ENCODE measurements around the gene TEX13B.
"Not testable (repeated sequence)": the region's sequence is repeated elsewhere in the genome, so short reads cannot be mapped to it uniquely, and the experiment has no call there.

TEX13B gene

GRCh38 chrX:108000751-108001150 is 18.6 kb upstream of the TEX13B start:
- no peak for TF ChIP-seq POLR2AphosphoS5 (IDR thresholded peaks at IDR 0.05; ENCODE audit: low read depth, low read length)
- no peak for TF ChIP-seq TAF1 (IDR thresholded peaks at IDR 0.05; ENCODE audit: borderline replicate concordance, low read depth, low read length)
- no peak for TF ChIP-seq POLR2A (IDR thresholded peaks at IDR 0.05; ENCODE audit: low read depth, low read length)
- DNase-seq (ENCODE audit: insufficient read length) (no peak), FAIRE-seq (no peak)

GRCh38 chrX:107996124-107996523 is 14.0 kb upstream of the TEX13B start:
- no peak for FAIRE-seq
- TF ChIP-seq POLR2AphosphoS5 (IDR thresholded peaks at IDR 0.05; ENCODE audit: low read depth, low read length) (no peak), POLR2A (IDR thresholded peaks at IDR 0.05; ENCODE audit: low read depth, low read length) (no peak), TAF1 (IDR thresholded peaks at IDR 0.05; ENCODE audit: borderline replicate concordance, low read depth, low read length) (no peak)
- DNase-seq (ENCODE audit: insufficient read length) = no peak

- DNase-seq (ENCODE audit: insufficient read length) (no peak), FAIRE-seq (no peak)
- TF ChIP-seq POLR2A (IDR thresholded peaks at IDR 0.05; ENCODE audit: low read depth, low read length) = no peak
- no peak for TF ChIP-seq TAF1 (IDR thresholded peaks at IDR 0.05; ENCODE audit: borderline replicate concordance, low read depth, low read length)
- TF ChIP-seq POLR2AphosphoS5 (IDR thresholded peaks at IDR 0.05; ENCODE audit: low read depth, low read length) = no peak
Observed at GRCh38 chrX:107985033-107985432, 2.9 kb upstream of the TEX13B start.

- no peak for TF ChIP-seq POLR2A (IDR thresholded peaks at IDR 0.05; ENCODE audit: low read depth, low read length)
- no peak for TF ChIP-seq POLR2AphosphoS5 (IDR thresholded peaks at IDR 0.05; ENCODE audit: low read depth, low read length)
- TF ChIP-seq TAF1 (IDR thresholded peaks at IDR 0.05; ENCODE audit: borderline replicate concordance, low read depth, low read length) = no peak
- DNase-seq (ENCODE audit: insufficient read length) (no peak), FAIRE-seq (no peak)
Observed at GRCh38 chrX:107979534-107979933, 2.6 kb downstream of the TEX13B start.

- no peak for FAIRE-seq
- no peak for DNase-seq (ENCODE audit: insufficient read length)
- TF ChIP-seq POLR2A (IDR thresholded peaks at IDR 0.05; ENCODE audit: low read depth, low read length) = no peak
- TF ChIP-seq POLR2AphosphoS5 (IDR thresholded peaks at IDR 0.05; ENCODE audit: low read depth, low read length) = no peak
- no peak for TF ChIP-seq TAF1 (IDR thresholded peaks at IDR 0.05; ENCODE audit: borderline replicate concordance, low read depth, low read length)
Observed at GRCh38 chrX:107978707-107979307, 3.4 kb downstream of the TEX13B start.

GRCh38 chrX:107978071-107978470 is 4.1 kb downstream of the TEX13B start:
- TF ChIP-seq POLR2AphosphoS5 (IDR thresholded peaks at IDR 0.05; ENCODE audit: low read depth, low read length) (no peak), POLR2A (IDR thresholded peaks at IDR 0.05; ENCODE audit: low read depth, low read length) (no peak), TAF1 (IDR thresholded peaks at IDR 0.05; ENCODE audit: borderline replicate concordance, low read depth, low read length) (no peak)
- DNase-seq (ENCODE audit: insufficient read length) (no peak), FAIRE-seq (no peak)

- FAIRE-seq (no peak), DNase-seq (ENCODE audit: insufficient read length) (no peak)
- TF ChIP-seq POLR2AphosphoS5 (IDR thresholded peaks at IDR 0.05; ENCODE audit: low read depth, low read length) = no peak
- no peak for TF ChIP-seq POLR2A (IDR thresholded peaks at IDR 0.05; ENCODE audit: low read depth, low read length)
- no peak for TF ChIP-seq TAF1 (IDR thresholded peaks at IDR 0.05; ENCODE audit: borderline replicate concordance, low read depth, low read length)
Observed at GRCh38 chrX:107971636-107972035, 10.5 kb downstream of the TEX13B start.

GRCh38 chrX:107970073-107970472 is 12.1 kb downstream of the TEX13B start:
- no peak for TF ChIP-seq POLR2AphosphoS5 (IDR thresholded peaks at IDR 0.05; ENCODE audit: low read depth, low read length)
- TF ChIP-seq POLR2A (IDR thresholded peaks at IDR 0.05; ENCODE audit: low read depth, low read length) = no peak
- no peak for TF ChIP-seq TAF1 (IDR thresholded peaks at IDR 0.05; ENCODE audit: borderline replicate concordance, low read depth, low read length)
- no peak for FAIRE-seq
- no peak for DNase-seq (ENCODE audit: insufficient read length)

GRCh38 chrX:107968623-107969022 is 13.5 kb downstream of the TEX13B start:
- no peak for FAIRE-seq
- DNase-seq (ENCODE audit: insufficient read length) = no peak
- no peak for TF ChIP-seq POLR2AphosphoS5 (IDR thresholded peaks at IDR 0.05; ENCODE audit: low read depth, low read length)

GRCh38 chrX:107955337-107955736 is 26.8 kb downstream of the TEX13B start:
- not testable (repeated sequence) for FAIRE-seq

GRCh38 chrX:107940095-107940494 is 42.1 kb downstream of the TEX13B start:
- TF ChIP-seq TAF1 (IDR thresholded peaks at IDR 0.05; ENCODE audit: borderline replicate concordance, low read depth, low read length) (no peak), POLR2AphosphoS5 (IDR thresholded peaks at IDR 0.05; ENCODE audit: low read depth, low read length) (no peak), POLR2A (IDR thresholded peaks at IDR 0.05; ENCODE audit: low read depth, low read length) (no peak)
- FAIRE-seq (no peak), DNase-seq (ENCODE audit: insufficient read length) (no peak)

More at GRCh38 chrX:107955337-107955736, 26.8 kb downstream of the TEX13B start:
- not testable (repeated sequence) for DNase-seq (ENCODE audit: insufficient read length)

- FAIRE-seq (no peak), DNase-seq (ENCODE audit: insufficient read length) (no peak)
- no peak for TF ChIP-seq POLR2AphosphoS5 (IDR thresholded peaks at IDR 0.05; ENCODE audit: low read depth, low read length)
- no peak for TF ChIP-seq TAF1 (IDR thresholded peaks at IDR 0.05; ENCODE audit: borderline replicate concordance, low read depth, low read length)
- no peak for TF ChIP-seq POLR2A (IDR thresholded peaks at IDR 0.05; ENCODE audit: low read depth, low read length)
Observed at GRCh38 chrX:107936434-107936730, 45.8 kb downstream of the TEX13B start.
